Measurements from ENCODE around the gene SLC27A3. TPM values are rescaled to one million over a fixed set of nuclear protein-coding genes. Genes with fewer than 3 reads are reported as not detected.

The SLC27A3 gene
- total and polyA plus RNA-seq, 10 of the 15 experiments (the other 5 are each of a cell fraction or from before 2014, with no cell fraction given) = 2.6 to 18.1 (median 8.3) TPM

DNA sequence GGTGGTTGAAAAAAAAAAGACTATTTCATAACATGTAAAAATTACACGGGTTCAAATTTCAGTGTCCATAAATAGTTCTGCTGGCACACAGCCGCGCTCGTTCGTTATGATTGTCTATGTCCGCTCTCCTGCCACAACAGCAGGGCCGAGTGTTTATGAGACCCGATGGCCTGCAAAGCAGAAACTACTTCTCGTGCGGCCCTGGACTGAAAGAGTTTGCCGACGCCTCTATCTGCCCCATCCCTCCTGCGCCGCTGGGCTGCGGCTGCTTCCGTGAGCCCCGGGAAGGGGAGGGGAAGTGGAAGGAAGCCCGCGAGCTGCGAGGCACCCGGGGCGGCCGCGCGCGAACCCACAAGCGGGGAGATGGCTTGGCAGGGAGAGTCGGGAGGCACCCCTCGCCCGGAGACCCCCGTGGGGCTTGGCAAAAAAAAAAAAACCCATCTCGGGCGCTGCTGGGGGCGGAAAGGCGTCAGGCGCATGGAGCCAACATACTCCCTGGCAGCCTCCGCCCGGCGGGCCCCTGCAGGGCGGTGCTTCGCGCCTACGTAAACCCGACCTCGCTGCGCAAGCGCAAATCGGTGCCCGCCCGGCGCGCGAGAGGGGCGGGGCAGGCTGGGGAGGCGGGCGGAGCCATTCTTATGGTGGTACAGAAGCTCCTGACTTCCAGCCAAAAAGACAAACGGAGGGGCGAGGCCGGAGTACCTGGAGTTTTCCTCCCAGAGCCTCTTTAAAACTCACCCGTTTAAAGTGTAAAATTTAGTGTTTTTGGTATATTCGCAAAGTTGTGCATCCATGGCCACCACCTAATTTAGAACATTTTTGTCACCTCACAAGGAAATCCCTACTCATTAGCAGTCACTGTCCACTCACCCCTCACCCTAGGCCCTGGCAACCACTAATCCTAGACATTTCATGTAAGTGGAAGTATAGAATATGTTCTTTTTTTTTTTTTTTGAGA lies 8.3 kb downstream of the SLC27A3 start (continued):
- TF ChIP-seq, protein P1, sequence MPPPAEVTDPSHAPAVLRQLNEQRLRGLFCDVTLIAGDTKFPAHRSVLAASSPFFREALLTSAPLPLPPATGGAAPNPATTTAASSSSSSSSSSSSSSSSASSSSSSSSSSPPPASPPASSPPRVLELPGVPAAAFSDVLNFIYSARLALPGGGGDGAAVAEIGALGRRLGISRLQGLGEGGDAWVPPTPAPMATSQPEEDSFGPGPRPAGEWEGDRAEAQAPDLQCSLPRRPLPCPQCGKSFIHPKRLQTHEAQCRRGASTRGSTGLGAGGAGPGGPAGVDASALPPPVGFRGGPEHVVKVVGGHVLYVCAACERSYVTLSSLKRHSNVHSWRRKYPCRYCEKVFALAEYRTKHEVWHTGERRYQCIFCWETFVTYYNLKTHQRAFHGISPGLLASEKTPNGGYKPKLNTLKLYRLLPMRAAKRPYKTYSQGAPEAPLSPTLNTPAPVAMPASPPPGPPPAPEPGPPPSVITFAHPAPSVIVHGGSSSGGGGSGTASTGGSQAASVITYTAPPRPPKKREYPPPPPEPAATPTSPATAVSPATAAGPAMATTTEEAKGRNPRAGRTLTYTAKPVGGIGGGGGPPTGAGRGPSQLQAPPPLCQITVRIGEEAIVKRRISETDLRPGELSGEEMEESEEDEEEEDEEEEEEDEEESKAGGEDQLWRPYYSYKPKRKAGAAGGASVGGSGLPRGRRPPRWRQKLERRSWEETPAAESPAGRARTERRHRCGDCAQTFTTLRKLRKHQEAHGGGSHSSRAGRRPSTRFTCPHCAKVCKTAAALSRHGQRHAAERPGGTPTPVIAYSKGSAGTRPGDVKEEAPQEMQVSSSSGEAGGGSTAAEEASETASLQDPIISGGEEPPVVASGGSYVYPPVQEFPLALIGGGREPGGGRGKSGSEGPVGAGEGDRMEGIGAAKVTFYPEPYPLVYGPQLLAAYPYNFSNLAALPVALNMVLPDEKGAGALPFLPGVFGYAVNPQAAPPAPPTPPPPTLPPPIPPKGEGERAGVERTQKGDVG (CRISPR knock-in tag; IDR thresholded peaks at IDR 0.05) = no peak
- no peak for TF ChIP-seq IRF4 (IDR thresholded peaks at IDR 0.05; ENCODE audit: low read depth, low read length)
- TF ChIP-seq, protein P2, sequence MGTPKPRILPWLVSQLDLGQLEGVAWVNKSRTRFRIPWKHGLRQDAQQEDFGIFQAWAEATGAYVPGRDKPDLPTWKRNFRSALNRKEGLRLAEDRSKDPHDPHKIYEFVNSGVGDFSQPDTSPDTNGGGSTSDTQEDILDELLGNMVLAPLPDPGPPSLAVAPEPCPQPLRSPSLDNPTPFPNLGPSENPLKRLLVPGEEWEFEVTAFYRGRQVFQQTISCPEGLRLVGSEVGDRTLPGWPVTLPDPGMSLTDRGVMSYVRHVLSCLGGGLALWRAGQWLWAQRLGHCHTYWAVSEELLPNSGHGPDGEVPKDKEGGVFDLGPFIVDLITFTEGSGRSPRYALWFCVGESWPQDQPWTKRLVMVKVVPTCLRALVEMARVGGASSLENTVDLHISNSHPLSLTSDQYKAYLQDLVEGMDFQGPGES (IDR thresholded peaks at IDR 0.05) = no peak
- TF ChIP-seq POLR2A (IDR thresholded peaks at IDR 0.05; ENCODE audit: low read depth, low read length) = peak; percentile 93
- TF ChIP-seq, protein P3, sequence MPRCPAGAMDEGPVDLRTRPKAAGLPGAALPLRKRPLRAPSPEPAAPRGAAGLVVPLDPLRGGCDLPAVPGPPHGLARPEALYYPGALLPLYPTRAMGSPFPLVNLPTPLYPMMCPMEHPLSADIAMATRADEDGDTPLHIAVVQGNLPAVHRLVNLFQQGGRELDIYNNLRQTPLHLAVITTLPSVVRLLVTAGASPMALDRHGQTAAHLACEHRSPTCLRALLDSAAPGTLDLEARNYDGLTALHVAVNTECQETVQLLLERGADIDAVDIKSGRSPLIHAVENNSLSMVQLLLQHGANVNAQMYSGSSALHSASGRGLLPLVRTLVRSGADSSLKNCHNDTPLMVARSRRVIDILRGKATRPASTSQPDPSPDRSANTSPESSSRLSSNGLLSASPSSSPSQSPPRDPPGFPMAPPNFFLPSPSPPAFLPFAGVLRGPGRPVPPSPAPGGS (IDR thresholded peaks at IDR 0.05; ENCODE audit: borderline replicate concordance, insufficient read depth, low read depth, low read length, poor library complexity, severe bottlenecking) = no peak
- TF ChIP-seq ZSCAN29 (IDR thresholded peaks at IDR 0.05) = no peak
- TF ChIP-seq BMI1 (IDR thresholded peaks at IDR 0.05; ENCODE audit: borderline replicate concordance) = no peak
- no peak for TF ChIP-seq SREBF2 (IDR thresholded peaks at IDR 0.05; ENCODE audit: low read length)
- TF ChIP-seq CBX3 (IDR thresholded peaks at IDR 0.05; ENCODE audit: borderline replicate concordance, low read depth) = no peak
- no peak for TF ChIP-seq HDGF (IDR thresholded peaks at IDR 0.05)
- peak; percentile 90; the same call in 1 of the 2 replicates for TF ChIP-seq ZNF207 (IDR thresholded peaks at IDR 0.05; ENCODE audit: borderline replicate concordance)
- no peak for TF ChIP-seq RFX5 (IDR thresholded peaks at IDR 0.05; ENCODE audit: low read depth, low read length)
- no peak for TF ChIP-seq WRNIP1 (IDR thresholded peaks at IDR 0.05; ENCODE audit: borderline replicate concordance, low read depth, low read length)
- TF ChIP-seq TCF3 (IDR thresholded peaks at IDR 0.05; ENCODE audit: borderline replicate concordance, insufficient read depth, low read depth, low read length) = no peak
- peak; percentile 60 for TF ChIP-seq MXI1 (IDR thresholded peaks at IDR 0.05; ENCODE audit: low read depth, low read length)
- no peak; the same call in 1 of the 2 replicates for TF ChIP-seq CHD1 (IDR thresholded peaks at IDR 0.05; ENCODE audit: low read depth, low read length)
- no peak for TF ChIP-seq TBL1XR1 (IDR thresholded peaks at IDR 0.05; ENCODE audit: low read depth, low read length)
- TF ChIP-seq, protein P4, sequence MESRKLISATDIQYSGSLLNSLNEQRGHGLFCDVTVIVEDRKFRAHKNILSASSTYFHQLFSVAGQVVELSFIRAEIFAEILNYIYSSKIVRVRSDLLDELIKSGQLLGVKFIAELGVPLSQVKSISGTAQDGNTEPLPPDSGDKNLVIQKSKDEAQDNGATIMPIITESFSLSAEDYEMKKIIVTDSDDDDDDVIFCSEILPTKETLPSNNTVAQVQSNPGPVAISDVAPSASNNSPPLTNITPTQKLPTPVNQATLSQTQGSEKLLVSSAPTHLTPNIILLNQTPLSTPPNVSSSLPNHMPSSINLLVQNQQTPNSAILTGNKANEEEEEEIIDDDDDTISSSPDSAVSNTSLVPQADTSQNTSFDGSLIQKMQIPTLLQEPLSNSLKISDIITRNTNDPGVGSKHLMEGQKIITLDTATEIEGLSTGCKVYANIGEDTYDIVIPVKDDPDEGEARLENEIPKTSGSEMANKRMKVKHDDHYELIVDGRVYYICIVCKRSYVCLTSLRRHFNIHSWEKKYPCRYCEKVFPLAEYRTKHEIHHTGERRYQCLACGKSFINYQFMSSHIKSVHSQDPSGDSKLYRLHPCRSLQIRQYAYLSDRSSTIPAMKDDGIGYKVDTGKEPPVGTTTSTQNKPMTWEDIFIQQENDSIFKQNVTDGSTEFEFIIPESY (IDR thresholded peaks at IDR 0.05) = 0 out of 2 replicates have a peak, but pooled peaks have one; percentile 33
- no peak for TF ChIP-seq SUPT20H (IDR thresholded peaks at IDR 0.05; ENCODE audit: borderline replicate concordance, control insufficient read depth, low read depth, low read length)
- TF ChIP-seq CHD4 (IDR thresholded peaks at IDR 0.05) = no peak
- TF ChIP-seq FOXM1 (IDR thresholded peaks at IDR 0.05; ENCODE audit: low read depth, low read length) = no peak
- TF ChIP-seq, protein P5, sequence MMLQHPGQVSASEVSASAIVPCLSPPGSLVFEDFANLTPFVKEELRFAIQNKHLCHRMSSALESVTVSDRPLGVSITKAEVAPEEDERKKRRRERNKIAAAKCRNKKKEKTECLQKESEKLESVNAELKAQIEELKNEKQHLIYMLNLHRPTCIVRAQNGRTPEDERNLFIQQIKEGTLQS (IDR thresholded peaks at IDR 0.05; ENCODE audit: borderline replicate concordance, extremely low read depth, low read depth, low read length) = no peak
- peak; percentile 87 for TF ChIP-seq IKZF1 (conservative IDR thresholded peaks at IDR 0.05)

Measured in GM12878 (cell line).